Measurements from ENCODE around the gene ASTN2. TPM values are rescaled to one million over a fixed set of nuclear protein-coding genes. Genes with fewer than 3 reads are reported as not detected.

ASTN2 gene
- polyA plus RNA-seq, 2 of the 4 experiments (the other 2 are of a cell fraction) = 5.8 to 11.6 TPM

- CTCF ChIA-PET = interaction anchor here (0.8 to 2.2 kb wide), 2 partner anchors 14 to 110 kb away, joined by 3 to 18 read pairs; no protein-coding TSS in a partner anchor
- 16% methylated on average over 2 of the region's 2 CpGs for WGBS (ENCODE audit: missing lambda C conversion rate)
- Histone ChIP-seq H3K9me3 (no peaks in the 10 kb centered on the region; the same call in 2 of the 3 replicates), H3K27ac (no peak overlapping the region), H3K4me2 (no peak overlapping the region), H3K4me3 (no peak overlapping the region), H3K4me1 (no peaks in the 10 kb centered on the region)
- FAIRE-seq (no peak), DNase-seq (ENCODE audit: low read depth in 1 of 2, low spot score in 1 of 2) (no peak), ATAC-seq (no peak)
- TF ChIP-seq ZNF302 (CRISPR knock-in tag; IDR thresholded peaks at IDR 0.05) (no peak), NFE2L2 (conservative IDR thresholded peaks at IDR 0.05; ENCODE audit: low read length) (no peak)
- POLR2A ChIA-PET = no interaction called here
These were observed 664.3 kb downstream of the ASTN2 start for GRCh38 chr9:116750510-116750909.

- Histone ChIP-seq H3K4me3 (no peak overlapping the region), H3K9me3 (no peaks in the 10 kb centered on the region), H3K4me1 (no peaks in the 10 kb centered on the region), H3K4me2 (no peak overlapping the region), H3K27ac (no peak overlapping the region)
- CTCF ChIA-PET = interaction anchor here (0.8 to 2.2 kb wide), 2 partner anchors 13 to 111 kb away, joined by 3 to 18 read pairs; no protein-coding TSS in a partner anchor
- ATAC-seq (no peak), DNase-seq (ENCODE audit: low read depth in 1 of 2, low spot score in 1 of 2) (no peak), FAIRE-seq (no peak)
- POLR2A ChIA-PET = no interaction called here
- 5% methylated on average over 2 of the region's 2 CpGs for WGBS (ENCODE audit: missing lambda C conversion rate)
- TF ChIP-seq CEBPB (IDR thresholded peaks at IDR 0.05) (no peak), JUNB (IDR thresholded peaks at IDR 0.05) (no peak), HEYL (CRISPR knock-in tag; IDR thresholded peaks at IDR 0.05) (no peak), E2F6 (IDR thresholded peaks at IDR 0.05; ENCODE audit: borderline replicate concordance, low read depth) (no peak), BHLHE40 (IDR thresholded peaks at IDR 0.05; ENCODE audit: low read depth, low read length) (no peak), RARB (CRISPR knock-in tag; IDR thresholded peaks at IDR 0.05) (no peak), PBX3 (IDR thresholded peaks at IDR 0.05) (no peak), RCOR1 (IDR thresholded peaks at IDR 0.05; ENCODE audit: low read depth, low read length) (no peak), CHD2 (IDR thresholded peaks at IDR 0.05; ENCODE audit: low read length, partially characterized antibody) (no peak), JUN (IDR thresholded peaks at IDR 0.05) (no peak)
These were observed 665.1 kb downstream of the ASTN2 start for GRCh38 chr9:116749772-116750171.

- H3K27ac ChIP-seq = no peak overlapping the region
- WGBS (ENCODE audit: missing lambda C conversion rate) = 75% methylated on average over 3 of the region's 3 CpGs
- no peaks in the 10 kb centered on the region for H3K4me1 ChIP-seq
- ATAC-seq (no peak), DNase-seq (ENCODE audit: low read depth in 1 of 2, low spot score in 1 of 2) (no peak), FAIRE-seq (no peak)
- TF ChIP-seq NR3C1 (IDR thresholded peaks at IDR 0.05) = no peak
- TF ChIP-seq ZSCAN20 (CRISPR knock-in tag; IDR thresholded peaks at IDR 0.05) = no peak
- TF ChIP-seq RFX5 (IDR thresholded peaks at IDR 0.05) = no peak
- TF ChIP-seq HOXA7 (CRISPR knock-in tag; IDR thresholded peaks at IDR 0.05) = no peak
- TF ChIP-seq HDAC2 (IDR thresholded peaks at IDR 0.05) = no peak
- no peak for TF ChIP-seq POLR2AphosphoS2 (conservative IDR thresholded peaks at IDR 0.05; ENCODE audit: low read length)
- TF ChIP-seq E2F6 (IDR thresholded peaks at IDR 0.05; ENCODE audit: borderline replicate concordance, low read depth) = no peak
- no peak for TF ChIP-seq ZNF302 (CRISPR knock-in tag; IDR thresholded peaks at IDR 0.05)
- no peak for TF ChIP-seq PBX3 (IDR thresholded peaks at IDR 0.05)
- no peak for TF ChIP-seq CEBPB (IDR thresholded peaks at IDR 0.05)
- TF ChIP-seq HEYL (CRISPR knock-in tag; IDR thresholded peaks at IDR 0.05) = no peak
- no peak for TF ChIP-seq REST (IDR thresholded peaks at IDR 0.05)
- TF ChIP-seq BCL3 (IDR thresholded peaks at IDR 0.05) = no peak
- TF ChIP-seq GATA3 (IDR thresholded peaks at IDR 0.05; ENCODE audit: borderline replicate concordance) = no peak
- no peak for TF ChIP-seq POLR2A (IDR thresholded peaks at IDR 0.05; ENCODE audit: low read length)
- H3K9me3 ChIP-seq = no peaks in the 10 kb centered on the region
- ChIA-PET CTCF (interaction anchor here (0.7 to 2.2 kb wide), 2 partner anchors 13 to 527 kb away, joined by 4 to 18 read pairs; no protein-coding TSS in a partner anchor), POLR2A (no interaction called here)
- H3K4me3 ChIP-seq = no peak overlapping the region
- H3K4me2 ChIP-seq = no peak overlapping the region
These were observed 665.7 kb downstream of the ASTN2 start for GRCh38 chr9:116749176-116749575.
